HG02763 (cell line): ENCODE results near the gene GSK3B.
A peak's percentile ranks its signal among the peaks of the same experiment; 100 is the strongest.

ENCODE experiments used
- ATAC-seq: cut with Tn5 transposase; IDR thresholded peaks from one replicate; pipeline ENCODE4 v1.9.1; 2021; ENCODE audit warnings: mild to moderate bottlenecking, moderate library complexity; ENCODE audit not compliant: unreplicated experiment

GSK3B gene

GRCh38 chr3:119950666-119951325 lies 143.5 kb downstream of the GSK3B start:
- ATAC-seq, result no peak

- ATAC-seq, result no peak
Observed at GRCh38 chr3:119945291-119945690, 149.0 kb downstream of the GSK3B start.

GRCh38 chr3:119944091-119944490 lies 150.2 kb downstream of the GSK3B start:
- no peak for ATAC-seq

- no peak for ATAC-seq
Observed at GRCh38 chr3:119939077-119939476, 155.2 kb downstream of the GSK3B start.

GRCh38 chr3:119937229-119937628 lies 157.0 kb downstream of the GSK3B start:
- peak; percentile 95 for ATAC-seq

- no peak for ATAC-seq
Observed at GRCh38 chr3:119934249-119934648, 160.0 kb downstream of the GSK3B start.

- ATAC-seq, result no peak
Observed at GRCh38 chr3:119933207-119933606, 161.0 kb downstream of the GSK3B start.

- no peak for ATAC-seq
Observed at GRCh38 chr3:119930286-119930685, 164.0 kb downstream of the GSK3B start.

- ATAC-seq, result no peak
Observed at GRCh38 chr3:119927190-119927589, 167.1 kb downstream of the GSK3B start.

GRCh38 chr3:119924111-119925094 lies 169.8 kb downstream of the GSK3B start:
- ATAC-seq, result no peak

- ATAC-seq, result no peak
Observed at GRCh38 chr3:119918992-119919933, 175.0 kb downstream of the GSK3B start.

- no peak for ATAC-seq
Observed at GRCh38 chr3:119913021-119913420, 181.2 kb downstream of the GSK3B start.

GRCh38 chr3:119912220-119912619 lies 182.0 kb downstream of the GSK3B start:
- ATAC-seq, result no peak

- no peak for ATAC-seq
Observed at GRCh38 chr3:119911748-119912147, 182.5 kb downstream of the GSK3B start.

- no peak for ATAC-seq
Observed at GRCh38 chr3:119902061-119902460, 192.2 kb downstream of the GSK3B start.

GRCh38 chr3:119901148-119901547 lies 193.1 kb downstream of the GSK3B start:
- ATAC-seq, result no peak

- ATAC-seq, result no peak
Observed at GRCh38 chr3:119899192-119899511, 195.1 kb downstream of the GSK3B start.

GRCh38 chr3:119898478-119899191 lies 195.6 kb downstream of the GSK3B start:
- ATAC-seq, result no peak

- no peak for ATAC-seq
Observed at GRCh38 chr3:119894195-119894594, 200.1 kb downstream of the GSK3B start.

GRCh38 chr3:119893769-119894168 lies 200.5 kb downstream of the GSK3B start:
- ATAC-seq, result no peak
